Astrocyte of the cerebellum (primary cell): Measurements from ENCODE around the gene CAMTA1.
A peak's percentile ranks its signal among the peaks of the same experiment; 100 is the strongest.

Source experiments
- DNase-seq: peaks from one replicate; pipeline ENCODE4 v3.0.0-alpha.2; 2011; ENCODE audit warnings: low read depth
- H3K4me3 ChIP-seq: 2 replicates; pipeline ENCODE4 v1.5.1; 2011; ENCODE audit warnings: mild to moderate bottlenecking, low read depth, low read length, moderate library complexity
- CTCF ChIP-seq: IDR thresholded peaks from 2 replicates; pipeline ENCODE4 v1.5.1; 2012; ENCODE audit warnings: low read length, low read depth, moderate library complexity, mild to moderate bottlenecking; ENCODE audit errors: missing control alignments
- in situ Hi-C: cut with HindIII; loops from 2 replicates; pipeline ENCODE4 v1.10.0; 2017; ENCODE audit warnings: low sequenced_read_pairs

Gene CAMTA1

GRCh38 chr1:7749126-7749525 is 963.9 kb downstream of the CAMTA1 start:
- no peak overlapping the region for H3K4me3 ChIP-seq
- in situ Hi-C loops: no loop called here
- no peak for TF ChIP-seq CTCF
- DNase-seq: no peak

DNA sequence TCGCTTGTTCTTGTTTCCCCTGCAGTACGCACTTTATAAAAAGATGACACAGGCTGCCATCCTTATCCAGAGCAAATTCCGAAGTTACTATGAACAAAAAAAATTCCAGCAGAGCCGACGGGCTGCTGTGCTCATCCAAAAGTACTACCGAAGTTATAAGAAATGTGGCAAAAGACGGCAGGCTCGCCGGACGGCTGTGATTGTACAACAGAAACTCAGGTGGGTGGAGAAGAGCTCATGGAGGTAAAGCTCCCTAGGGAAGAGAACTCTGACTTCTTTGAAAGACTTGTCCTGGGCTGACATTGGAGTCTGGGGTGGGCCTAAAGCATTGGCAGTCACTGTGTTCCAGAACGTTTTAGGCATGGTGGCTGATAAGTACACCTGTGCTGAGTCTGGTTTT is 965.9 kb downstream of the CAMTA1 start:
- TF ChIP-seq CTCF: no peak
- in situ Hi-C loops: no loop called here
- no peak for DNase-seq
- no peak overlapping the region for H3K4me3 ChIP-seq

DNA sequence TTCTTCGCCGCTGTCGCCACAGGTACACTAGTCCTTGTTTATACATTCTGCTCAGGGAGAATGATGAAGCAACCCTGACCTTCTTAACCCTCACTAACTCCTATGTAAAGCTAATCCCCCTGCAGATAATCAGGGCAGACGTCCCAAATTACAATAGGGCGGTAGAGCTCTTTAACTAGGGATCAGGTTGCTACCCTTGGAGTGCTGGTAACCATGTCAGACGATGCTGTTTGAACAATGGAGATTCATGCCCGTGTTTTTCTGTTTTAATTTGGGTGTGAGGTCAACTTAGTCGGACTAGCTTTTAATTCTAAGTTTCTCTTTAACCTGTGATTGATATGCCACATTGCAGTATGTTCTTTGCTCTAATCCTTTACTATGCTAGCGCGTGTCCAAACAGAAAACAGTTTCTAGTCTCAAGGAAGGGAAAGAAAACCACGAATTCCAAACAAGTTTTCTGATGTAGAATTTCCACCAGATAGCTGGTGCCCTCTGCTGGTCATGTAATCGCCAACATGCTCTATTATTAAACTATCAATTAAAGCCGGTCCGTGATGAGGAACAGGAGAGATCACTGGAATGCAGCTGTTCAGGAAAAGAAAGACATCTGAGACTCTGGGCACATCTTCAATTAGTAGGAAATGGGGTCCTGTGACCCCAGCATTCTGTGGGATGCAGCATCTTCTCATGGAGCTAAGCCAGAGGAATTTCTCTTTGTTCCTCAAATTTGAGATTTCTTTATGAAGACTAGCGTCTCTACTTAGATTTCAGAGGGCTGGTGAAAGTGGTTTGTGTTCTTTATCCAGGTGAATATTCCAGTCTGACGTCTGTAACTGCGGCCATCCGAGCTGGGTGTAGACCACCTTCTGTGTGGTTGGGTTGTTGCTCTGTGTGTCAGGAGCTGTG is 967.5 kb downstream of the CAMTA1 start:
- in situ Hi-C loops: no loop called here
- TF ChIP-seq CTCF: peak; percentile 74
- peak; percentile 67 for DNase-seq
- H3K4me3 ChIP-seq: peak overlapping the region; percentile 17

DNA sequence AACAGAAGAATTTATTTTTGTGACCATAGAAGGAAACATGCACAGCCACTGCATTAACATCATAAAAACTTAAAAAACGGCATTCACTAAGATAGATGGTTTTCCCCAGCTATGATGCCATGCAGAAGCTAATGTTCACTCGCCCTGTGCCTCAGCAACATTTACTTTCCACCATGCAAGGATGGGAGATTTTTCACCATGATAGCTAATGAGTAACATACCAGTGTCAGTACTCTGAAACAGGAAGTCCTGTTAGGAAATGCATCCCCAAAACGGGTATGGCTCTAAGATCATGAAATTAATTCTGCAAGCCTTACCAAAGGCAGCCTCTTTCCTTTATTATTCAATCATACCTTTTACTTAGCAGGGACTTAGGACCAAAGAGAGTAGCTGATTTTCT is 968.4 kb downstream of the CAMTA1 start:
- in situ Hi-C loops: no loop called here
- H3K4me3 ChIP-seq: no peak overlapping the region
- DNase-seq: no peak
- no peak for TF ChIP-seq CTCF

GRCh38 chr1:7754234-7754633 is 969.0 kb downstream of the CAMTA1 start:
- TF ChIP-seq CTCF: no peak
- DNase-seq: no peak
- in situ Hi-C loops: no loop called here
- no peak overlapping the region for H3K4me3 ChIP-seq

GRCh38 chr1:7755448-7755847 is 970.2 kb downstream of the CAMTA1 start:
- no peak for DNase-seq
- no peak overlapping the region for H3K4me3 ChIP-seq
- in situ Hi-C loops: no loop called here
- TF ChIP-seq CTCF: peak; percentile 66
